Dedifferentiated amniotic fluid mesenchymal stem cell (primary cell): ENCODE measurements around the gene ARHGAP26.
A peak's percentile ranks its signal among the peaks of the same experiment; 100 is the strongest.
"Not testable (repeated sequence)": the region's sequence is repeated elsewhere in the genome, so short reads cannot be mapped to it uniquely, and the experiment has no call there.

ENCODE experiments used
- DNase-seq: peaks from one replicate; pipeline ENCODE4 v3.0.0-alpha.2; 2016; ENCODE audit errors: extremely low spot score

Gene ARHGAP26

DNA sequence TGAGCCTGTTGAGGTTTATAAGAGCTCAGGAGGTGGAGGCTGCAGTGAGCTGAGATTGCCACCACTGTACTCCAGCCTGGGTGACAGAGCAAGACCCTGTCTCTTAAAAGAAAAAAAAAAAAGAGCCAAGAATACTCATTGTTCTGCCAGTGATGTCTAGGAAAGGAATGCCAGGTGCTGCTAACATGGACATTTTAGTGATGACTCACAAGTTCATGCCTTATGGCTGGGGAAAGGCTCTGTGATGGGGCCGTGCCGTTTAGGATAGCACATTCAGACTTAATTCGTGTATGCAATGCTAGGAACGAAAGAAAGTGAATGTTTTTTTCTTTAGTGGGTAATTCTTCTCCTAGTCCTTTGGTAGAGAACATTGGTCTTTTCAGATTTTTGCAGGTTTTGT is 134.2 kb downstream of the ARHGAP26 start:
- DNase-seq: no peak

DNA sequence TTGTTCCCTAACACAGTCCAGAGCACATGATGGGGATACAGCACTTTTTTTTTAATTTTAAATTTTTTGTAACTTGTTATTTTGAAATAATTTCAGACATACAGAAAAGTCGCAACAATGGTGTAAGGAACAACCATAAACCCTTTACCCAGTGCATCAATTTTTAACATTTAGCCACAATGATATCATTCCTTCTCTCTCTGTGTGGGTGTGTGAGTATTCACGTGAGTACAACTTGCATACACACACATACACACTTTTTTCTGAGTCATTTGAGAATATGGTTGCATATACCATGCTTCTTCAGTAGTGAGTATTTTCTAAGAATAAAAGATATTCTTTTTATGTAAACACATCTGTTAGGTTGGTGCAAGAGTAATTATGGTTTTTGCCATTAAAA is 135.2 kb downstream of the ARHGAP26 start:
- no peak for DNase-seq

DNA sequence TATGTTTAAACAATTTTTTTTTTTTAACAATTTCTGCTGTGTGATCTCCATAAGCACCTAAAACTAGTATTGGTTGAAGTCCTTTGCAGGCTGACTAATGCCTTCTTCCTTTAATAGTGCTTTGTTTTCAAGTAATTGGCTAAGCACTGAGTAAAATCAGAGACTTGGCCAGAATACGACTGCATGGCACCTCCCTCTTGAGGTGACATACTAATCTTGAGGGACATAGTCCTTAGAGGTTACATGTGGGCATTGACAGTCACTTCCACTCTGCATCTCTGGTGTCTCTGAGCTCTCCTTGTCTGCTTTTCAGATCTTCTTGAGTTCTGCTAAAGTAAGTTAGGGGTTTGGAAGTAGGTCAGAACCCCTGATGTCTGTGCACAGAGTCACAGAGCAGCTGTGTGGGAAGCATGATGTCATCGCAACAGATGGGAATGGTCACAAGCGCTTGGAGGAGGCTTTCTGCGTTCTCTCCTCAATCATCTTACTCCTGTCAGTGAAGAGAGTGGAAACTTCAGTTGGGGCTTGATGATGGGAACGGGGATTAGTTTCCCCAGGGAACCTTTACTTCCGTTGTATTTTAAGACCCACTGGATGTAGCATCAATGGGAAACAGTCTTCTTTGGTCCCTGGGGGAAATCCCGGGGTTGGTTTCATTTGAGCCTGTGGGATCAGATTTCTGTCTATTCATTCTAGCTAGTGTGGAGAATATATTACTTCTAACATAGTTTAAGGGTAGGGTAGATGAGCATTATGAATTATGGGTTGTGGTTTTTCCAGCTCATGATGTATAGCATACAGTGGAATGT is 136.9 kb downstream of the ARHGAP26 start:
- DNase-seq: no peak

DNA sequence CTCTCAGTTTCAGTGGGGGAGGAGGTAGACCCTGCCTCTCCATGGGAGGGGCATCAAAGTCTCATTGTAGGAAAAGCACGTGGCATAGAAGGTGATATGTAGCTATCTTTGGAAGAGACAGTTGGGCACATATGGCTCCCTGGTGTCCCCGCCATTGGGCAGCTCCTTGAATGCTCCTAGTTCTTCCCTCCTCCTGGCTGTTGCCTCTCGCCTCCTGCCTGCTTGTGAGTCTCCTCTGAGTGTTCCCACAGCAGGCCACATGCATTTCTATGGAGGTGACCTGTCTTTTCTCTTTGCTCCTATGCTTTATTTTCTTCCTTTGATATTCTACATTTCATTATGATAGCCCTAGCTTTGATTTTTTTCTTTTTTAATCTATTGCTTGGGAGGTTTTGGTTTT is 138.5 kb downstream of the ARHGAP26 start:
- no peak for DNase-seq

DNA sequence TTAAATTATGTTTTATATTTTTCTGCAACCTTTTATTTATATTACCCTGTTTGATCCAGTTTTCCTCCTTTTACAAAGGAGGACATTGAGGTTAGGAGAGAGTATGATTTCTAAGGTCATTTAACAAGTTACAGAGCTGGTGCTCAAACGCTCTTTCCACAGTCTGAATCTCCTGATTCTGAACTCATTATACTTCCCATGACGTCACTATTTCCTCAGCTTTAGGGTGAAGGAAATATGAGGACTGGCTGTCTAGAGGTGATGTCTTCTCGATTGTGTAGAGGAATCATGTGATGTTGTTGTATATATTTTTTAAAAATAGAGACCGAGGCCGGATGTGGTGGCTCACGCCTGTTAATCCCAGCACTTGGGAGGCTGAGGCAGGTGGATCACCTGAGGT is 140.0 kb downstream of the ARHGAP26 start:
- DNase-seq: no peak

DNA sequence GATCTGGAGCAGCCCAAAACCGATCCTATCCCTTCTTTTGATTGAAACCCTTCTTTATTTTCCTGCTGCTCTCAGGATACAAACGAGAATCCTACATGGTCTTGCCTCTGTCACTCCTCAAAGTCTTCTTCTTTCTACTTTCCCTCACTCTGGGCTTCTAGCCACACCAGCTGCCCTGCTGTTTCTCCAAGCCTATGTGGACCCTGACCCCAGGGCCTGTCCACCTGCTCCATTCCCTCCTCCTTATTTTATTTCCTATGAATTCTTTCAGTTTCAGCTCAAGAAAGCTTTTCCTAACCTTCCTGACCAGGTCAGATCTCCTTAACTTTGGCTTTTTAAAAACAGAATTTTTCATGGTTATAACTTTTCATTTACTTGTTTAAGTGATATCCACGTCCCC is 141.0 kb downstream of the ARHGAP26 start:
- DNase-seq: no peak

DNA sequence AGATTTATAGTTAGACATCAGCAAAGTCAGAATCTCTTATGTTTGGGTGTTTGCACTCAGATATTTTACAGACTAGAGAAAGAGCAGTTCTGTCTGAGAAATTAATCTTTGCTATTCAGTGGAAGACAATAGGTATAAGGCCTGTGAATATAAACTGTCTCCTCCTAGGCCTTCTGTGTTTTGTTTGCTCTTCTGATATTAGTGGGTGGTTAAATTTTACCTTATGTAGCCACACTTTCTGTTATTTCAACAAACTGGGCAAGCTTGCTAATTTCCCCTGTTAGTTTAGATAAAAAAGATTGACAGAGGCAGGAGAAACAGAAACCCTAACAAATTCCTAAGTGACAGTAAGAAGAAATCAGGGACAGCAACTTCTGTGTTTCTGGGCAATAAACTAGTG is 141.6 kb downstream of the ARHGAP26 start:
- no peak for DNase-seq

DNA sequence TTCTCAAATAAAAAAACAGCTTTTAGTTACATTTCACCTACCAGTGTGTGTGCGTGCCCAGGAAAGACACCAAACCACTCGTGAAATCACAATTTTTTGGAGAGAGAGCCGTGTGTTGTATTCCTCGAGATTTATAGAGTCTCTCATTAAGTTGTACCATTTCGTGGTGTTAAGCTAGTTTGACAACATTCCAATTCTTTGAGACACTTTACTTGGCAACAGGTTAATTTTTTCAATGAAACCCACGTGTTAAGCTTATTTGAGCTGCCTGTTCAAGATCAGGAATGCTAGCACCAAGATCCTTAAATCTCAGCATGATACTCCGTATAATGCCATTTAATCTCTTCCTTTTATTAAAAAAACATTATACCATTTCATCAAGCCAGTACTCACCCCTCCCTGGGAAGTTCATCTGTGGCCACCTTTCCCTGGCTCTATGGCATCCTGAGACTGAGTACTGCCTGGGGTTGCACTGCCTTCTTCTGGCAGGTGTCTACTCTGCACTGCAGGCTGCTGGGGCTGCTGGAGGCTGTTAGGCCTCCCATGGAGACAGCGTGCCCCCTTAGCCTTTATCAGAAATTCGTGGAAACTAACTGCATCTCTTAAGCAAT is 143.7 kb downstream of the ARHGAP26 start:
- no peak for DNase-seq

DNA sequence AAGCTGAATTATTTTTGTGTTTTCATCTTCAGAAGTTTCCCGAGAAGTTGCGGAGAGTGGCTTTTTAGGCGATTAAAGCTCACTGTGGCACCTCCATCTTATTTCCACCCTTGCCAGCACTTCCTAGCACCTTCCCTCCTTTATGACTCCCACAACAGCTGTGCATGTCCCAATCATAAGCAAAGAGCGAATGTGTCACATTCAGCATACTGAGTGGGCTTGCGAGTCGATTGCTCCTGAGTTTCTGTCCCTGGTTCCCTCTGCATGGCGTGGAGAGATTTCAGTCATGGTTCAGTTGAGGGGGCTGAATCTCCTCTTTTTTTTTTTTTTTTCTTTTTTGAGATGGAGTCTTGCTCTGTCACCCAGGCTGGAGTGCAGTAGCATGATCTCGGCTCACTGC is 144.9 kb downstream of the ARHGAP26 start:
- no peak for DNase-seq

DNA sequence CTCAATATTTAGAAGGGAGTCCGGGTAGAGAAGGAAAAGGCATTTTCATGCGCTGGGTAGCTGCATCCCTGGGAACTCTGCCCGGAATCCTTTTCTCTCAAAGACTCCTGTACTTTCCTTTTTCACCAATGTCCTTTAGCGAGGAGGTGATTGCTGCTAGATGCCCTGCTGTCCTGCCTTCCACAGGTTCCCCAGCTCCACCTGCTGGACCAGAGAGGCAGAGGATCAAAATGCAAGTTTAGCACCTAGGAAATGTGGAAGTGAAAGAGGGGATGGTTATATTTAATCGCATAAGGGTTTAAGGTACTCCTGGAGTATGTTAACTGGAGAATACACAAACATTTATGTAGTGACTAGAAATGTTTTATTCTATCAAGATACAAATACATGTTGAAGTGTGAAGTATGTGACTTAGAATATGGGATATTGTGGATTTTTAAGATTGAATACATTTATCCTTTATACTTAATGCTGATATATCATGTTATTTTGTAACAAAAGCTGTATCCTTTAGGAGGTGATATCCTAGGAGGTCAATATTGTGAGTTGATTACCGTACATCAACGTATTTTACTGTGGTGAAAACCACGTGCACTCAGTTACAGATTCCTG is 145.7 kb downstream of the ARHGAP26 start:
- DNase-seq: no peak

DNA sequence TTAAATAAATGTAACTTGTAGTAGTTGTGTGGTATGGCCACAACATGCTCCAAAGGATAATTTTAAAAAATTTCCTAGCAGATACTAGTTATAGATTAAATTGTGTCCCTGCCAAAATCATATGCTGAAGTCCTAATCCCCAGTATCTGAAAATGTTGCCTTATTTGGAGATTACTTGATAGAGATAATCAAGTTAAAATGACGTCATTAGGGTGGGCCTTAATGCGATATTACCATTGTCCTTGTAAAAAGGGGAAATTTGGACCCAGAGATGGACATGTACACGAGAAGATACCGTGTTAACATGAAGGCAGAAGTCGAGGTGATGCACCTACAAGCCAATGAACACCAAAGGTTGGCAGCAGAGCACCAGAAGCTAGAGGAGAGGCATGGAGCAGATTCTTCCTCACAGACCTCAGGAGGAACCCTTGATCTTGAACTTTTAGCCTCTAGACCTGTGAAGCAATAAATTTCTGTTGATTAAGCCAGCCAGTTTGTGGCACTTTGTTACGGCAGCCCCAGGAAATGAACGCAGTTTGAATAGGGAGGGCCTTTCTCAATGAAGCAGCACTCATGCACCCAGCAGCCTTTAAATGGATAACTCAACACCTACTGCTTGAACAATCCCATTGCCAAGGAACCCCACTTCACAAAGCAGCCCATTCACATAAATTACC is 148.9 kb downstream of the ARHGAP26 start:
- no peak for DNase-seq

DNA sequence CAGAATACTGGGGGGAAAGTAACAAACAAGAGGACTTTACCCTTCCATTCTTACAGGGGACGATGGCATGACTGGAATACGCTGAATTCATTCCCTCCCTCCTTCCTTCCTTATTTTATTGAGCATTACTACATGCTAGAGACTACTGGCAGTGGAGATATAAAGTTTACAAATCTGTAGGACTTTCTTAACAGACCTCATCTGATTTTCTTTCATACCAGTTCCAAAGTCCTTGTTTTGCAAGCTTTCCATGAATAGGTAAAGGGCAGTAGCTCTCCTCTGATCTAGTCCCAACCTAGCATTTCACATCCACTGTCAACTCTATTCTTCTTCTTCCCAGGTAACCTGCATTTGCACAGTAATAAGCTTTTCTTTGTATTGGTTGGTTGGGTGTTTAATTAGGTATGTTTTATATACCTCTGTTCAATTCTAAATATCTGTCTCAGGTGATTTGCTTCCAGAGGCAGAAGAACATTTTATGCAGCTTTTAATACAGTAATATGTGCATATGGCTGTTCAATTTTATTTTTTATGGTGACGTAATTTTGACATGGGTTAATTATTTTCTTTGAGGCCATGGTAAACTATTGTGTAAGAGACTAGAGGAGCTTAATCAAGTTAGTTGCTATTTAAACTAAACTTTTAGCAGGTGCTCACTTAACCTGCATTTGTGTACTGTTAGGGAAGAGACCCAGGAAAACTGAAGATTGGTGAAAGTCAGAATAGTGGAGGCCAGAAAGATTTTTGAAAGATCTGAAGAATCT is 150.9 kb downstream of the ARHGAP26 start:
- no peak for DNase-seq

DNA sequence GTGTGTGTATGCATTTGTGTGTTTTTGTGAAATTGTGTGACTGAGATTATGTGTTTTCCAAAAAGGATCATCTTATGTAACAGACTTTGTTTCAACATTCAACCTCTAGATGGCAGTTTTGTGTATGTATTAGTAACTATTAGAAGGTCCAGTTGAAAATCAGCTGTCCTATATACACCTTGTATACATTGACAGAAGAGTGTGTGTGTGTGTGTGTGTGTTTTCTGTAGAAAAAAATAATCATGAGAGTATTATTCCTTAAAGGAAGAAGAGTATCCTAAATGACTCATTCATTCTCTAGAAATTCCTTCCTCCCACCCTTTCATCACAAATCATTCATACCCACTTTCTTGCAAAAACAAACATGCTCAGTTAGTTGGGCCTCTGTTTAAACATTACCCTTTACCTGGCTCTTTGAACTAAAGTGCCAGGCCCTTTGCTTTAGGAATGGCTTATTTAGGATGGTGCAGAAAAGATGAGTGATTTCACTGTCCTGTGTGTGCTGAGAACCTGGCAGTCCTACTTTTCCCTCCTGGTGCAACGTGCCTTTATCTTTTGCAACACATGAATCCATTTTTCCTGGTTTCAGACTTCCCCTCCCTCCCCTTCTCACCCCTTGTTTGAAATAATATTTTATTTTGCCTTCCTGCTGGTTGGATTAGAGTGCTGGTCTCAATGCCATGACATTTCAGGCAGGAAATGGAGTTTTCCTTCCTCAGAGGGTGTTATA is 152.2 kb downstream of the ARHGAP26 start:
- peak; percentile 68 for DNase-seq

DNA sequence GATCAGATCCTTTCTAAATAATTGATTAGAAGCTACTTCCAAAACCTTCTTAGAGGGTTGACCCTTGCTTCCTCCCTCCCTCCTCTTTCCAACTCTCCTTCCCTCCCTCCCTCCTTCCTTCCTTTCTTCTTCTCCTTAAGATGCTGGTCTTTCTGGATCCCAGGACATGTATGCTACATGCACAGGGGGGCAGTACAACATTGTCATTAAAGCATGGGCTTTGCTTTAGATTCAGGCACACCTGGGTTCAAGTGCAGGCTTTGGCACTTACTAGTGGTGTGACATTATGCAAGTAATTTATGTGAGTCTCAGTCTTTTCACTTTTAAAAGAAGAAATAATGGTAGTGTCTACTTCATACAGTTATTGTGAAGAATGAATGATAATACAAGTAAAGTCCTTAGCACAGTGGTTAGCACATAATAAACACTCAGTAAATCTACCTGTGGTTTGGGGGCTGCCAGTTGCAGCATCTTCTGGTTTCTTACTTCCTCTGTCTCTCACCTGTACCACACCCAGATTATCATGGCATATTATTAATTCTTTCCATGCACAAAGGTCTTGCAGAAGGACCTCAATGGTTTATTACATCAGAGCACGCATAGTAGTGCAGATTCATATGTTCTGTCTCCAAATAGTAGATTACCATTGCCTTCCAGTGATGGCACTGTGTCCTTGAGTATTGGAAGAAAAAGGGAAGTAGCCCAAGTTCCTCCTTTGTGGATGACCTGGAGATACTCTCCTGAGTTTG is 154.1 kb downstream of the ARHGAP26 start:
- DNase-seq: no peak

DNA sequence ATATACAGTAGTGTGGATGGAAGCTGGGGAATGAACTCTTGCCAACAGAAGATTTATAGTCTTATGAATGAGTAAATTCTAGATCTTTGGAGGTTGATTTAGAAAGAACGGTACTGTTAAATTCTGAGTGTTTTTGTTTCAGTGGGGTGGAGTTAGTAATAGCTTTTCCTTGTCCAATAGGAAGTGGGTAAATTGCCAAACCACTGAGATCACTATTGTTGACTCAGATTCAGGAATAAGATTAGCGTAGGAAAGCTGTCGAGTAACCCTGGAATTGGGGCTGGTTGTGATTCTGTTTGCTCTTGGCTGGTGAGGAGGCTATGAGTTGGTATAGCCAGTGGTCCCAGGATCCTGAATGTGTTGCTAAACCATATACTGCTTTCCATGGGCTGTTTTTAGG is 155.6 kb downstream of the ARHGAP26 start:
- DNase-seq: peak; percentile 79

DNA sequence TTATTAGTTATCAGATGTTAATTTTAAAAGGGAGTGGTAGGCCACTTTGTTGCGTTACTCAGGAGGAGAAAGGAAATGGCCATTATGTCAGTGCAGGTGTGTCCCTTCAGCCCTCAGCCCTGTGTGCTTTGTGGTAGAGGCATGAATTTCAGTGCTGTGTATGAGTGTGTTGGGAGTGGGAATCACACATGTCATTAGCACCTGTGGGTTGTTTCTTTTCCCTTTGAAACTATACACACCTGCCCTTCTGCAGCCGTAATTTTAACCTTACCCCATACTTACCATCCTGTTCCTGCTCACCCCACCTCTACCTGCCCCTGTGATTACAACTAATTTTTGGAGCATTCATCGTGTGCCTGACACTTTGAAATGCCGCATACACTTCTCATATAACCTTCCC is 156.4 kb downstream of the ARHGAP26 start:
- DNase-seq: no peak

DNA sequence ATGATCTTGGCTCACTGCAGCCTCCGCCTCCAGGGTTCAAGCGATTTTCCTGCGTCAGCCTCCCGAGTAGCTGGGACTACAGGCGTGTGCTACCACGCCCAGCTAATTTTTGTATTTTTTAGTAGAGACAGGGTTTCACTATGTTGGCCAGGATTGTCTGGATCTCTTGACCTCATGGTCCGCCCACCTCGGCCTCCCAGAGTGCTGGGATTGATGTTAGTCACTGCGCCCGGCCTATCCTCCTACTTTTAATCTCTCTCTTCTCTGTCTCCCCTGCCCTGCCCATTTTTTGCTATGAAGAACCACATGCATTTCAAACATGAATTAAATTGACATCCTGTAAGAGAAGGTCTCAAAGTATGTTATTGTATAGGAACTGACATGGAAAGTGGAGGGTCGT is 158.8 kb downstream of the ARHGAP26 start:
- not testable (repeated sequence) for DNase-seq

DNA sequence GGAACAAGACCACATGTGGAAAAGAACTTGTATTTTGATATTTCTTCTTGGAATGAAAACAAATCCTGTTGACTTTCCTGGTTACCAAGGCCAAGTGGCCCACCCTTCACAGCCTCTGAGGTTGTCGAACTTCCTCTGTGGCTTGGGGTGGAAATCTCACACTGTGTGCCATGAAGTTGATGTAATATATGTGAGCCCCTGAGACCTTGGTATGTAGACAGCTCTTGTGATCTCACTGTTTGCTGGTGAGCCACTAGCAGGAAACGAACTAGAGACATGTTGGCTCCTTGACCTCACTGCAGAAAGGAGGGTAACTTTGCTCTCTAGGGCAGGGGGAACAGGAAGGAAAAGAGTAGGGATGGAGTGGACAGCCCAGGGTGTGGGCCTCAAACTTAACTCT is 159.4 kb downstream of the ARHGAP26 start:
- no peak for DNase-seq

DNA sequence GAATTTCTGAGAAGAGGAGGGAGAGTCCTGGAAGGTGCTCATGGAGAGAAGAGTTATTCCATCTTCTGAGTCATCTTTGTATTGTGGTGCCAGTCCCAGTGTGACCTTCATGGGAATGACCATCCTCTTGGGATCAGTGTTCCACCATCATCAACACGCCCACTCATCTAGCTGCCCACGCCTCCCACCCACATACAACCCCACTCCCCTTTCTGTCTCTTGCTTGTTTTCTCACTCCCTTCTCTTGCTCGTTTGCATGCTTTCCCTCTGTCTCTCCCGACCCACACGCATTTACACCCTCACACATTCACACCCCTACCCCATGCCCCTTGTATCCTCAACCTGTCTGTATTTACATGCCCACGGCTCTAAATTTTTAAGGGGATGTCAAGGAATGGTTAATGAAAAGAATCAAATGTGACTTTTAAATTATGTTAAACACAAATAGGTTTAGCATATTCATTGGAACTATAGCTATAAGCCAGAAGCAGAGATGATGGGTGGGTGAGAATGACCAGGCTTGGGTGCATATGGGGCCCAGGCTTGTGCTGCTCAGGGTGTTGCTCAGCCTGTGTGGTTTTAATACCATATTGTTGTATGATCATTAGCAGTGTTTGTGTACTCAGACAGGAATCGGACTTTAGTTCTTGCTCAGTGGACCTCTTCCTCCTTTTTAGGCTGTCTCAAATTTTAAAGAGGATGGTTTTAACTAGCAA is 160.4 kb downstream of the ARHGAP26 start:
- no peak for DNase-seq
